Peyer's patch (tissue), 4 donors: ENCODE data around the gene VAV1. TPM values are rescaled to one million over a fixed set of nuclear protein-coding genes. Genes with fewer than 3 reads are reported as not detected.
A peak's percentile ranks its signal among the peaks of the same experiment; 100 is the strongest.

Experiments
- DNase-seq, 3 donors: peaks; one replicate each; pipeline ENCODE4 v3.0.0-alpha.2; 2017 to 2019
- H3K27ac ChIP-seq, 4 donors: fragments of 200-600 bp; sonication (generic); one replicate each; pipeline ENCODE4 v1.5.1; 2016 to 2019
- H3K27me3 ChIP-seq, 2 donors: fragments of 200-600 bp; sonication (generic); one replicate each; pipeline ENCODE4 v1.5.1; 2019
- H3K36me3 ChIP-seq, 3 donors: fragments of 200-600 bp; sonication (generic); one replicate each; pipeline ENCODE4 v1.5.1; 2016 to 2019
- H3K4me1 ChIP-seq, 4 donors: fragments of 200-600 bp; sonication (generic); one replicate each; pipeline ENCODE4 v1.5.1; 2016 to 2019
- H3K4me3 ChIP-seq, 4 donors: fragments of 200-600 bp; sonication (generic); 1 replicate in 3 of 4; 2 replicates in 1 of 4; pipeline ENCODE4 v1.5.1; 2016 to 2019; ENCODE audit warnings: mild to moderate bottlenecking in 1 of 4
- H3K9me3 ChIP-seq, 4 donors: fragments of 200-600 bp; sonication (generic); one replicate each; pipeline ENCODE4 v1.5.1; 2016 to 2019; ENCODE audit warnings: mild to moderate bottlenecking in 1 of 4
- POLR2A ChIP-seq, 2 donors: fragments of 450-650 bp; IDR thresholded peaks; one replicate each; pipeline ENCODE4 v1.5.1; 2017; ENCODE audit warnings: antibody characterized with exemption in 2 of 2, mild to moderate bottlenecking in 2 of 2, moderate library complexity in 2 of 2
- total RNA-seq, 4 donors: library from RNA; depleted of rRNA; stranded (reverse); fragments of >200 nt; gene quantifications; one replicate each; pipeline ENCODE4 v1.1.0, GENCODE V29; 2016
- TF ChIP-seq, protein P1 (sequence below), 6 experiments: fragments of 450-650 bp in 4 of 6; fragments of 200-600 bp in 2 of 6; sonication (generic) in 1 of 6; IDR thresholded peaks; one replicate each; pipeline ENCODE4 v1.5.1; 2017 to 2019; ENCODE audit warnings: antibody characterized with exemption in 6 of 6, mild to moderate bottlenecking in 3 of 6, moderate library complexity in 1 of 6

VAV1 gene
- total RNA-seq, 4 donors from 2014 or later: 7.0 to 57.8 (median 7.7) TPM

DNA sequence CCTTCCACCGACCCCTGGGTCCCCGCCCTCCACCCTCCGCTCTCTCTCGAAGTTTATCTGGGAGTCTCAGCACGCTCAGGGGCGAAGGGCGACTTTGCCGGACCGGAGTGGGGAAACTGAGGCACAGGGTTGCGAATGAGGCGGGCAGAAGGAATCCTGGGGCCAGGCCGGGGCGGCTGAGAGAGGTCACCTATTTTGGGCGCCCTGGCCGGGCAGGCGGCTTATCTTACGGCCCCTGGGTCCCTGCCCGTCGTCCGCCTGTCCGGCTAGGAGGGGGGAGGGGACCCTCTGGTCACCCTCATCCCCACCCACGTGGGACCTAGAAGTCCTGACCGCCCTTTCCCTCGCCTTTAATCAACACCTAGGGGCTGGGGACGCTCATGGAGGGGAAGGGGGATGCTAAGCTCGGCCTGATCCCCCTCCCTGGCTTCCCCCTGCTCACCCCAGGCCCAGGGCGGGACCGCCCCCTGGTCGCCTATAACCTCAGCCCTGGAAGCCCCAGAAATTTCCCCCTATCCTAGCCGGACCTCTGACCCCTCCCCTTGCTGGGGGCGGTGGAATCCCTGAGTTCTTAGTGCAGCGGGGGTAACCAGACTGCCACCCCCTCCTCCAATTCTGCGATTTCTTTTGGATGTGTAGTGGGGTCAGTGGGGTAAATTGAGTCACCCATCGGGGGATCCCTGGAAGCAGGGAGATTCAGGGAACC lies 32.5 kb upstream of the VAV1 start:
- Histone ChIP-seq H3K36me3 (peaks cover 0 to 19% (median 0%) of the 10 kb centered on the region in 3 donors), H3K27me3 (no peaks in the 10 kb centered on the region), H3K4me3 (peak overlapping the region; percentile 61 to 88 (median 77)), H3K4me1 (peaks cover 0 to 49% (median 25%) of the 10 kb centered on the region in 4 donors), H3K27ac (peak overlapping the region; percentile 85 to 95 (median 94)), H3K9me3 (no peaks in the 10 kb centered on the region)
- peak; percentile 34 to 65 (median 57) for DNase-seq
- TF ChIP-seq POLR2A (IDR thresholded peaks at IDR 0.05): no peak
- TF ChIP-seq, protein P1, sequence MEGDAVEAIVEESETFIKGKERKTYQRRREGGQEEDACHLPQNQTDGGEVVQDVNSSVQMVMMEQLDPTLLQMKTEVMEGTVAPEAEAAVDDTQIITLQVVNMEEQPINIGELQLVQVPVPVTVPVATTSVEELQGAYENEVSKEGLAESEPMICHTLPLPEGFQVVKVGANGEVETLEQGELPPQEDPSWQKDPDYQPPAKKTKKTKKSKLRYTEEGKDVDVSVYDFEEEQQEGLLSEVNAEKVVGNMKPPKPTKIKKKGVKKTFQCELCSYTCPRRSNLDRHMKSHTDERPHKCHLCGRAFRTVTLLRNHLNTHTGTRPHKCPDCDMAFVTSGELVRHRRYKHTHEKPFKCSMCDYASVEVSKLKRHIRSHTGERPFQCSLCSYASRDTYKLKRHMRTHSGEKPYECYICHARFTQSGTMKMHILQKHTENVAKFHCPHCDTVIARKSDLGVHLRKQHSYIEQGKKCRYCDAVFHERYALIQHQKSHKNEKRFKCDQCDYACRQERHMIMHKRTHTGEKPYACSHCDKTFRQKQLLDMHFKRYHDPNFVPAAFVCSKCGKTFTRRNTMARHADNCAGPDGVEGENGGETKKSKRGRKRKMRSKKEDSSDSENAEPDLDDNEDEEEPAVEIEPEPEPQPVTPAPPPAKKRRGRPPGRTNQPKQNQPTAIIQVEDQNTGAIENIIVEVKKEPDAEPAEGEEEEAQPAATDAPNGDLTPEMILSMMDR (IDR thresholded peaks at IDR 0.05): no peak

DNA sequence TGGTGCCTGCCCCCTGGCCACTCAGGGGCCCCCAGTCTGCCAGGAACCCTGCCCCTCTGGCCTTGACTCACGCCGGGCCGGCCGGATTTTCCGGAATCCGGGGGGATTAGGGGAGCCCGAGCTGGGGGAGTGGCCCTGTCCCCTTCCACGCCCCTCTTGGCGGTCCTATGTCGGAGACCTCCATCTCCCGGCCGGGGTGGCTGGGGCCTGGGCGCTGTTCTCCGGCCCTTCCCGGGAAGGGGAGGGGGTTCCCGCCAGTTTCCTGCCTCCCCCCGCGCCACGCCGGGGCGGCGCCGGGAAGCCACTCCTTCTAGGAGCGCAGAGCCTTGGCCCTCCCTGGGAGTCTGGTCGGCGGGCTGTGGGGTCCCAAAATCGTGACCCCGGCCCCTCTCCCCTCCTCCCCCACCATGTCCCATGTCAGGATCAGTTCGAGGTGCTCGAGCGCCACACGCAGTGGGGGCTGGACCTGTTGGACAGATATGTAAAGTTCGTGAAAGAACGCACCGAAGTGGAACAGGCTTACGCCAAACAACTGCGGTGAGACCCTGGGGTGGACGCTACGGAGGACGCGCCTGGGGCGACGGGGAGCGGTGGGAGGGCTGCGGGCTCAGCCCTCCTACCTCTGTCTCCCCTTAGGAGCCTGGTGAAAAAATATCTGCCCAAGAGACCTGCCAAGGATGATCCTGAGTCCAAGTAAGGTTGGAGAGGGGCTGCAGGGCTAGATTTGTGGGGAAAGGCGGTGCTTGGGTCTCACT lies 31.7 kb upstream of the VAV1 start:
- H3K4me3 ChIP-seq: peak overlapping the region; percentile 61 to 88 (median 77)
- TF ChIP-seq, protein P1 (IDR thresholded peaks at IDR 0.05): no peak
- TF ChIP-seq POLR2A (IDR thresholded peaks at IDR 0.05): no peak
- DNase-seq: peak; percentile 60 to 70 (median 70)
- peaks cover 0 to 19% (median 0%) of the 10 kb centered on the region in 3 donors for H3K36me3 ChIP-seq
- H3K27ac ChIP-seq: peak overlapping the region; percentile 85 to 95 (median 94)
- H3K9me3 ChIP-seq: no peaks in the 10 kb centered on the region
- H3K27me3 ChIP-seq: no peaks in the 10 kb centered on the region
- peaks cover 0 to 49% (median 23%) of the 10 kb centered on the region in 4 donors for H3K4me1 ChIP-seq

DNA sequence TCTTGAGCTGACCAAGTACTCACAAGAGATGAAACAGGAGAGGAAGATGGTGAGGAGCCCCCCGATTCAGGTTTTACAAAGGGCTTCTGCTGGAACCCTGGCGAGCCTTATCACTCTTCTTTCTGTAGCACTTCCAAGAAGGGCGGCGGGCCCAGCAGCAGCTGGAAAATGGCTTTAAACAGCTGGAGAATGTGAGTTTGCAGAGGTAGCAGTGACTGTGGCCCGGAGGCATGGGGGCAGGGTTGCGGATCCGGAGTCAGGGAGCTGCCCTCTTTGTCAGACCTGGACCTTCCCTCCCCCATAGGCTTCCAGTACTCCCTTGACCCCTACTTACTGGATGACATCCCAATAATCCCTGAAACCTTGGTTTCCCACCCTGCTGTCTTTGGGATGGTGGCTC lies 29.4 kb upstream of the VAV1 start:
- Histone ChIP-seq H3K27ac (peak overlapping the region in 1 of 4 donors; percentile 77), H3K4me1 (peaks cover 0 to 40% (median 18%) of the 10 kb centered on the region in 4 donors), H3K36me3 (peaks cover 0 to 41% (median 0%) of the 10 kb centered on the region in 3 donors), H3K4me3 (no peak overlapping the region), H3K27me3 (no peaks in the 10 kb centered on the region), H3K9me3 (no peaks in the 10 kb centered on the region)
- TF ChIP-seq, protein P1 (IDR thresholded peaks at IDR 0.05): no peak
- TF ChIP-seq POLR2A (IDR thresholded peaks at IDR 0.05): no peak
- no peak for DNase-seq

DNA sequence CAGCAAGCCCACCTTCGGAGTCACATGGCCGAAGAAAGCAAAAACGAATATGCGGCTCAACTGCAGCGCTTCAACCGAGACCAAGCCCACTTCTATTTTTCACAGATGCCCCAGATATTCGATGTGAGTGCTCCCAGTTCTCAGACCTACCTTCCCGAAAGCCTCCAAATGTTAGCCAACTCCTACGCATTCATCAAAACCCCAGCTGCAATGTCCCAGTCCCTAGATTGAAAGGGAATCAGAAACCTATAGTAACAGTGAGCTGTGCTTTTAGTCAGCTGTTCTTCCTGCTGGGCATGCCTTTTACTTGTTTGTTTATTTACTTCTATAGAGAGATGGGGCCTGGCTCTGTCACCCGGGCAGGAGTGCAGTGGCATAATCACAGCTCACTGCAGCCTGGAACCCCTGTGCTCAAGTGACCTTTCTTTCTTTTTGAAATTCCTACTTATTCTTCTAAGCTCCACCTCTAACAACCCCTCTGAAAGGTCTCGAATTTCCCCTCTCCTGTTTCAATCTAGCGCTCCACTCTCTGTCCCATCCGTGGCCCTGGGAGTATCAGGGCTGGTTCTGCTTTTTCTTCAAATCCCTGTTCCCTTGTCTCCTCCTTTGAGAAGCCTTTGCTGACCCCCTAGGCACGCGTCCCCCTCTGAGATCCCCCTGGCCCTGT lies 28.7 kb upstream of the VAV1 start:
- H3K4me3 ChIP-seq: no peak overlapping the region
- DNase-seq: no peak
- TF ChIP-seq POLR2A (IDR thresholded peaks at IDR 0.05): no peak
- TF ChIP-seq, protein P1 (IDR thresholded peaks at IDR 0.05): no peak
- H3K27ac ChIP-seq: peak overlapping the region; percentile 58 to 80 (median 72)
- H3K9me3 ChIP-seq: no peaks in the 10 kb centered on the region
- peaks cover 0 to 48% (median 0%) of the 10 kb centered on the region in 3 donors for H3K36me3 ChIP-seq
- H3K4me1 ChIP-seq: peaks cover 0 to 32% (median 10%) of the 10 kb centered on the region in 4 donors
- no peaks in the 10 kb centered on the region for H3K27me3 ChIP-seq
